Measurements from ENCODE around the gene DMD.

DNA sequence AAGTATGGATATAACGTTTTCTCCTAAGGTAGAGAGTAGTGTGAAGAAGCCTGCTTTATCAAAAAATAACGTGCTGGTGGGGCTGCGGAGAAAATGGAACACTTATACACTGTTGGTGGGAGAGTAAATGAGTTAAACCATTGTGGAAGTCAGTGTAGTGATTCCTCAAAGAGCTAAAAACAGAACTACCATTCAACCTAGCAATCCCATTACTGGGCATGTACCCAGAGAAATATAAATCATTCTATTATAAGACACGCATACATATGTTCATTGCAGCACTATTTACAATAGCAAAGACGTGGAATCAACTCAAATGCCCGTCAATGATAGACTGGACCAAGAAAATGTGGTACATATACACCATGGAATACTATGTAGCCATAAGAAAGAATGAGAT, 196.4 kb downstream of the DMD start:
- TF ChIP-seq, protein P1, sequence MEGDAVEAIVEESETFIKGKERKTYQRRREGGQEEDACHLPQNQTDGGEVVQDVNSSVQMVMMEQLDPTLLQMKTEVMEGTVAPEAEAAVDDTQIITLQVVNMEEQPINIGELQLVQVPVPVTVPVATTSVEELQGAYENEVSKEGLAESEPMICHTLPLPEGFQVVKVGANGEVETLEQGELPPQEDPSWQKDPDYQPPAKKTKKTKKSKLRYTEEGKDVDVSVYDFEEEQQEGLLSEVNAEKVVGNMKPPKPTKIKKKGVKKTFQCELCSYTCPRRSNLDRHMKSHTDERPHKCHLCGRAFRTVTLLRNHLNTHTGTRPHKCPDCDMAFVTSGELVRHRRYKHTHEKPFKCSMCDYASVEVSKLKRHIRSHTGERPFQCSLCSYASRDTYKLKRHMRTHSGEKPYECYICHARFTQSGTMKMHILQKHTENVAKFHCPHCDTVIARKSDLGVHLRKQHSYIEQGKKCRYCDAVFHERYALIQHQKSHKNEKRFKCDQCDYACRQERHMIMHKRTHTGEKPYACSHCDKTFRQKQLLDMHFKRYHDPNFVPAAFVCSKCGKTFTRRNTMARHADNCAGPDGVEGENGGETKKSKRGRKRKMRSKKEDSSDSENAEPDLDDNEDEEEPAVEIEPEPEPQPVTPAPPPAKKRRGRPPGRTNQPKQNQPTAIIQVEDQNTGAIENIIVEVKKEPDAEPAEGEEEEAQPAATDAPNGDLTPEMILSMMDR (IDR thresholded peaks at IDR 0.05; ENCODE audit: low read length) = no peak
- no peak for TF ChIP-seq EZH2phosphoT487 (IDR thresholded peaks at IDR 0.05; ENCODE audit: low read length)
- no peak for TF ChIP-seq EZH2 (optimal IDR thresholded peaks at IDR 0.05; ENCODE audit: low read depth, low read length)

Measured in MM.1S (cell line).